Stomach (tissue), 9 donors: ENCODE data around the gene ELF1. TPM values are rescaled to one million over a fixed set of nuclear protein-coding genes. Genes with fewer than 3 reads are reported as not detected.
A peak's percentile ranks its signal among the peaks of the same experiment; 100 is the strongest.
"Not testable (repeated sequence)": the region's sequence is repeated elsewhere in the genome, so short reads cannot be mapped to it uniquely, and the experiment has no call there.

Experiments
- DNase-seq, 2 donors: peaks; one replicate each; pipeline versions ENCODE4 v3.0.0 to v3.0.0-alpha.2; 2013 to 2019
- H3K27ac ChIP-seq, 5 donors: fragments of 200-600 bp in 4 of 5; sonication (generic) in 4 of 5; one replicate each; pipeline ENCODE4 v1.5.1; 2013 to 2019; ENCODE audit warnings: mild to moderate bottlenecking in 1 of 5, moderate library complexity in 1 of 5
- H3K27me3 ChIP-seq, 3 donors: fragments of 200-600 bp; sonication (generic); one replicate each; pipeline ENCODE4 v1.5.1; 2017 to 2019; ENCODE audit warnings: mixed run types in 1 of 3
- H3K36me3 ChIP-seq, 4 donors: fragments of 200-600 bp; sonication (generic); 1 replicate in 3 of 4; 2 replicates in 1 of 4; pipeline ENCODE4 v1.5.1; 2016 to 2019
- H3K4me1 ChIP-seq, 4 donors: fragments of 200-600 bp; sonication (generic); one replicate each; pipeline ENCODE4 v1.5.1; 2016 to 2019
- H3K4me3 ChIP-seq, 4 donors: fragments of 200-600 bp; sonication (generic) in 3 of 4; one replicate each; pipeline ENCODE4 v1.5.1; 2016 to 2019; ENCODE audit warnings: mild to moderate bottlenecking in 1 of 4
- H3K9me3 ChIP-seq, 4 donors: fragments of 200-600 bp; sonication (generic); one replicate each; pipeline ENCODE4 v1.5.1; 2016 to 2019
- CTCF ChIP-seq, 7 experiments: fragments of 450-650 bp in 4 of 7; fragments of 200-600 bp in 3 of 7; sonication (generic) in 3 of 7; IDR thresholded peaks; one replicate each; pipeline ENCODE4 v1.5.1; 2016 to 2019; ENCODE audit warnings: antibody characterized with exemption in 7 of 7, control low read depth in 2 of 7, mild to moderate bottlenecking in 1 of 7
- EP300 ChIP-seq: sonication (generic); formaldehyde crosslinking; IDR thresholded peaks from one replicate; pipeline ENCODE4 v1.6.1; 2017; ENCODE audit warnings: antibody characterized with exemption
- POLR2A ChIP-seq, 4 donors: fragments of 450-650 bp; IDR thresholded peaks; one replicate each; pipeline ENCODE4 v1.6.1; 2016; ENCODE audit warnings: antibody characterized with exemption in 4 of 4, control low read depth in 2 of 4, mild to moderate bottlenecking in 1 of 4, moderate library complexity in 1 of 4
- POLR2AphosphoS5 ChIP-seq, 3 donors: sonication (generic); formaldehyde crosslinking; IDR thresholded peaks; one replicate each; pipeline ENCODE4 v1.6.1; 2016; ENCODE audit warnings: antibody characterized with exemption in 3 of 3
- WGBS, 5 donors: extraction: QIAGEN DNeasy Blood & Tissue Kit in 3 of 5; methylation state at CpG; one replicate each; pipeline versions ENCODE4 v1.1.5 to v1.1.7; 2013 to 2018; 5-methylcytosine and 5-hydroxymethylcytosine counted together
- intact Hi-C: fragments of 100-400 bp; cut with DNase I; formaldehyde crosslinking; loops from one replicate; pipeline ENCODE4 v1.15.1; 2023; ENCODE audit warnings: low total_unique reads
- polyA plus RNA-seq, 3 donors: library from polyadenylated mRNA; stranded (reverse); fragments of 200-250 nt; gene quantifications; one replicate each; pipeline ENCODE4 v1.2.3, GENCODE V29; 2013
- total RNA-seq, 5 donors: library from RNA; depleted of rRNA; stranded (reverse); fragments of >200 nt; gene quantifications; one replicate each; pipeline versions ENCODE4 v1.1.0 to v1.2.3, GENCODE V29; 2014 to 2016
- donor health status: healthy with polysubstance abuse.
- donor health status: Bipolar disorder and iron deficiency.
- donor health status: healthy.

ELF1 gene
- total and polyA plus RNA-seq, 8 donors: 10.9 to 113 (median 36.2) TPM

- intact Hi-C loops: no loop called here
- no peak for DNase-seq
- Histone ChIP-seq H3K4me3 (no peak overlapping the region), H3K4me1 (peaks cover 0 to 13% (median 3%) of the 10 kb centered on the region in 4 donors), H3K27me3 (no peaks in the 10 kb centered on the region), H3K27ac (no peak overlapping the region), H3K9me3 (no peaks in the 10 kb centered on the region), H3K36me3 (no peaks in the 10 kb centered on the region)
- TF ChIP-seq POLR2AphosphoS5 (IDR thresholded peaks at IDR 0.05) (no peak), CTCF (IDR thresholded peaks at IDR 0.05) (no peak), POLR2A (IDR thresholded peaks at IDR 0.05) (no peak), EP300 (no peak)
- WGBS, 5 donors: 91 to 100% (median 97%) methylated on average over 1 of the region's 1 CpG
These were observed 110.6 kb downstream of the ELF1 start for GRCh38 chr13:40908546-40908945.

- H3K4me1 ChIP-seq, intact Hi-C loops, H3K27ac ChIP-seq, H3K9me3 ChIP-seq, H3K4me3 ChIP-seq, DNase-seq, H3K36me3 ChIP-seq, H3K27me3 ChIP-seq: not testable (repeated sequence)
- WGBS, 5 donors: 94 to 100% (median 96%) methylated on average over 4 to 29 of the region's 31 CpGs; no CpG with 5 or more reads in 1 of the 5 donors
These were observed 118.1 kb downstream of the ELF1 start for GRCh38 chr13:40901032-40901431.

- WGBS, 5 donors: 94 to 100% (median 95%) methylated on average over 5 to 21 of the region's 28 CpGs
These were observed 118.5 kb downstream of the ELF1 start for GRCh38 chr13:40900568-40900967.

GRCh38 chr13:40897053-40897452 is 122.1 kb downstream of the ELF1 start:
- H3K27me3 ChIP-seq: no peaks in the 10 kb centered on the region
- H3K36me3 ChIP-seq: no peaks in the 10 kb centered on the region
- no peak overlapping the region for H3K4me3 ChIP-seq
- no peak for DNase-seq
- H3K9me3 ChIP-seq: no peaks in the 10 kb centered on the region
- no peak for TF ChIP-seq POLR2A (IDR thresholded peaks at IDR 0.05)
- peaks cover 0 to 12% (median 7%) of the 10 kb centered on the region in 4 donors for H3K4me1 ChIP-seq
- no peak overlapping the region for H3K27ac ChIP-seq
- intact Hi-C loops: no loop called here

More at GRCh38 chr13:40900568-40900967, 118.5 kb downstream of the ELF1 start:
- H3K9me3 ChIP-seq, DNase-seq, H3K27ac ChIP-seq, H3K36me3 ChIP-seq, intact Hi-C loops, H3K4me1 ChIP-seq, H3K27me3 ChIP-seq, H3K4me3 ChIP-seq: not testable (repeated sequence)

- Histone ChIP-seq H3K27me3 (no peaks in the 10 kb centered on the region), H3K36me3 (no peaks in the 10 kb centered on the region), H3K4me3 (no peak overlapping the region), H3K9me3 (no peaks in the 10 kb centered on the region), H3K4me1 (peaks cover 0 to 12% (median 7%) of the 10 kb centered on the region in 4 donors), H3K27ac (peak overlapping the region in 4 of 5 donors; percentile 12 to 76 (median 50))
- intact Hi-C loops: no loop called here
- peak in 1 of 2 donors; percentile 82 for DNase-seq
- TF ChIP-seq POLR2A (IDR thresholded peaks at IDR 0.05) (no peak), EP300 (no peak), CTCF (IDR thresholded peaks at IDR 0.05) (no peak), POLR2AphosphoS5 (IDR thresholded peaks at IDR 0.05) (no peak)
- WGBS, 5 donors: 34 to 56% (median 47%) methylated on average over 5 of the region's 5 CpGs
These were observed 123.6 kb downstream of the ELF1 start for GRCh38 chr13:40895227-40896184.

GRCh38 chr13:40893573-40893972 is 125.5 kb downstream of the ELF1 start:
- DNase-seq, H3K36me3 ChIP-seq, H3K4me3 ChIP-seq, H3K9me3 ChIP-seq, intact Hi-C loops, H3K27ac ChIP-seq, H3K27me3 ChIP-seq: not testable (repeated sequence)
- WGBS, 5 donors: 67 to 88% (median 84%) methylated on average over 3 of the region's 3 CpGs
- peaks cover 0 to 12% (median 7%) of the 10 kb centered on the region in 4 donors for H3K4me1 ChIP-seq
